ENCODE data around the gene ADCY9.

The ADCY9 gene

DNA sequence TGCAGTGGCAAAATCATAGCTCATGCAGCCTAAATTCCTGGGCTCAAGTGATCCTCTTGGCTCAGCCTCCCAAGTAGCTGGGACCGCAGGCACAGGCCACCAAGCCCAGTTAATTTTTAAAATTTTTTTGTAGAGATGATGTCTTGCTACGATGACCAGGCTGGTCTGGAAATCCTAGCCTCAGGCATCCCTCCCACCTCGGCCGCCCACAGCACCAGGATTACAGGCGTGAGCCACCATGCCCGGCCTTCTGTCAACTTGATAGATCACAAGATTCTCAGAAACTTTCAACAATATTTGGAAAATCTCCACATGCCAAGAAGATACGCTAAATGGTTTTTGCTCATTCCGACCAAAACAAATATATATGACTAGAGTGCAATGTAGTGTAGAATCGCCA lies 111.0 kb downstream of the ADCY9 start:
- Histone ChIP-seq H3K36me3 (ENCODE audit: low read depth) (no peaks in the 10 kb centered on the region), H3K4me1 (ENCODE audit: insufficient read depth, poor library complexity, severe bottlenecking) (no peaks in the 10 kb centered on the region), H3K4me3 (ENCODE audit: severe bottlenecking) (no peak overlapping the region), H3K9me3 (ENCODE audit: severe bottlenecking) (no peaks in the 10 kb centered on the region), H3K27me3 (ENCODE audit: insufficient read depth, poor library complexity, severe bottlenecking) (no peaks in the 10 kb centered on the region), H3K27ac (ENCODE audit: poor library complexity, severe bottlenecking) (no peak overlapping the region)
- ATAC-seq (ENCODE audit: low read depth) (no peak), DNase-seq (ENCODE audit: low spot score) (no peak)
- TF ChIP-seq, protein P1, sequence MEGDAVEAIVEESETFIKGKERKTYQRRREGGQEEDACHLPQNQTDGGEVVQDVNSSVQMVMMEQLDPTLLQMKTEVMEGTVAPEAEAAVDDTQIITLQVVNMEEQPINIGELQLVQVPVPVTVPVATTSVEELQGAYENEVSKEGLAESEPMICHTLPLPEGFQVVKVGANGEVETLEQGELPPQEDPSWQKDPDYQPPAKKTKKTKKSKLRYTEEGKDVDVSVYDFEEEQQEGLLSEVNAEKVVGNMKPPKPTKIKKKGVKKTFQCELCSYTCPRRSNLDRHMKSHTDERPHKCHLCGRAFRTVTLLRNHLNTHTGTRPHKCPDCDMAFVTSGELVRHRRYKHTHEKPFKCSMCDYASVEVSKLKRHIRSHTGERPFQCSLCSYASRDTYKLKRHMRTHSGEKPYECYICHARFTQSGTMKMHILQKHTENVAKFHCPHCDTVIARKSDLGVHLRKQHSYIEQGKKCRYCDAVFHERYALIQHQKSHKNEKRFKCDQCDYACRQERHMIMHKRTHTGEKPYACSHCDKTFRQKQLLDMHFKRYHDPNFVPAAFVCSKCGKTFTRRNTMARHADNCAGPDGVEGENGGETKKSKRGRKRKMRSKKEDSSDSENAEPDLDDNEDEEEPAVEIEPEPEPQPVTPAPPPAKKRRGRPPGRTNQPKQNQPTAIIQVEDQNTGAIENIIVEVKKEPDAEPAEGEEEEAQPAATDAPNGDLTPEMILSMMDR (IDR thresholded peaks at IDR 0.05; ENCODE audit: poor library complexity, severe bottlenecking), result no peak

DNA sequence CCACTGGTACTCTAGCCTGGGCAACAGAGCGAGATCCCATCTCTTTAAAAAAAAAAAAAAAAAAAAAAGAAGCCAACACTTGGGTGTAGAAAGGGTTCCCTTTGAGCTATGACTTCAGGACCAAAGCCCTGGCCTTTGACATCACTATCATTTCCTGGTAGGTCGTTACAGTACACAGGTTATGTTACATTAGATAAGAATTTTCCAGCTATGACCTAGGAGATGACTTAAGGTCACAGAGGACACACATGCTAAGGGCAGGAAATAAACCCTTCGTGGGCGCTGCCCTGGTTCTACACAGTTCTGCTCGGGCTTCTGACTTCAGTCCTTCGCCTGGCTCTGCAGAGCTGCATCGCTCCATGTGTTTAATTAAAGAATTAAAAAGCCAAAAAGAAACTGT lies 112.0 kb downstream of the ADCY9 start:
- TF ChIP-seq, protein P1 (IDR thresholded peaks at IDR 0.05; ENCODE audit: poor library complexity, severe bottlenecking), result no peak
- Histone ChIP-seq H3K9me3 (ENCODE audit: severe bottlenecking) (no peaks in the 10 kb centered on the region), H3K4me1 (ENCODE audit: insufficient read depth, poor library complexity, severe bottlenecking) (no peaks in the 10 kb centered on the region), H3K4me3 (ENCODE audit: severe bottlenecking) (no peak overlapping the region), H3K36me3 (ENCODE audit: low read depth) (no peaks in the 10 kb centered on the region), H3K27ac (ENCODE audit: poor library complexity, severe bottlenecking) (no peak overlapping the region), H3K27me3 (ENCODE audit: insufficient read depth, poor library complexity, severe bottlenecking) (no peaks in the 10 kb centered on the region)
- no peak for DNase-seq (ENCODE audit: low spot score)
- no peak for ATAC-seq (ENCODE audit: low read depth)

DNA sequence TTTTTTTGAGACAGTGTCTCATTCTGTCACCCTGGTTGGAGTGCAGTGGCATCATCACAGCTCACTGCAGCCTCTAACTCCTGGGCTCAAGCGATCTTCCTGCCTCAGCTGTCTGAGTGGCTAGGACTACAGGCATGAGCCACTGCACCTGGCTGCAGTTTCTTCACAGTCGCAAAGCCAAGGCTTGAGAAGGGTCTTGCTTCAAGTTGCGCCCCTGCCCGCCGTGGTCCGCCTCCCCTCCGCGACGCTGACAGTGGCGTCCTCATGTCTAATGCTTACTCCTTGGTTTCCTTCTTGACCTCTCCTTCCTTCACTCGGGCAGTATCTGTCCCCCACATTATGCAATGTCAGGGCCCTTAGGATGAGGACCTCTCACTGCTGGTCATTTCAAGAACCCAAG lies 112.7 kb downstream of the ADCY9 start:
- H3K9me3 ChIP-seq (ENCODE audit: severe bottlenecking), result no peaks in the 10 kb centered on the region
- no peaks in the 10 kb centered on the region for H3K4me1 ChIP-seq (ENCODE audit: insufficient read depth, poor library complexity, severe bottlenecking)
- no peak for DNase-seq (ENCODE audit: low spot score)
- no peak overlapping the region for H3K27ac ChIP-seq (ENCODE audit: poor library complexity, severe bottlenecking)
- no peaks in the 10 kb centered on the region for H3K27me3 ChIP-seq (ENCODE audit: insufficient read depth, poor library complexity, severe bottlenecking)
- H3K36me3 ChIP-seq (ENCODE audit: low read depth), result no peaks in the 10 kb centered on the region
- no peak for ATAC-seq (ENCODE audit: low read depth)
- TF ChIP-seq, protein P1 (IDR thresholded peaks at IDR 0.05; ENCODE audit: poor library complexity, severe bottlenecking), result no peak
- no peak overlapping the region for H3K4me3 ChIP-seq (ENCODE audit: severe bottlenecking)

DNA sequence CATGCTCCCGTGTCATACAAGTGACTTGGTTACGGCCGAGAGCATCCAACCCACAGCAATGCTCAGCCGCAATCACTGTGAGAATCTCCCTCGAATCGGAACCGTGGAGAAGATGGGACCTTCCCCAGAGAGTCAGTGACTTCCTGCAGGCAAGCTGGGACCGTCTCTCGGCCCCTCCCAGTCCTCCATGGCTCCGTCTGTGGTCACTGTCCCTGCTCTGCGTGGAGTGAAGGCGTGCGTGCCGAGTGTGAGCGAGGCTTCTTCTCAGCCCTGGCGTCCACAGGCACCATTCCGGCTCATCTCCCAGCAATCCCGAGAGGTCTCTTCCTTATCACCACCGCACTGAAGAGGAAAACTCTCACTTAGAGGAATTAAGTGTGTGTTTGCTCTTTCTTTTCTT lies 113.1 kb downstream of the ADCY9 start:
- no peaks in the 10 kb centered on the region for H3K4me1 ChIP-seq (ENCODE audit: insufficient read depth, poor library complexity, severe bottlenecking)
- H3K27ac ChIP-seq (ENCODE audit: poor library complexity, severe bottlenecking), result no peak overlapping the region
- no peaks in the 10 kb centered on the region for H3K27me3 ChIP-seq (ENCODE audit: insufficient read depth, poor library complexity, severe bottlenecking)
- H3K9me3 ChIP-seq (ENCODE audit: severe bottlenecking), result no peaks in the 10 kb centered on the region
- DNase-seq (ENCODE audit: low spot score) (no peak), ATAC-seq (ENCODE audit: low read depth) (no peak)
- TF ChIP-seq, protein P1 (IDR thresholded peaks at IDR 0.05; ENCODE audit: poor library complexity, severe bottlenecking), result no peak
- H3K36me3 ChIP-seq (ENCODE audit: low read depth), result no peaks in the 10 kb centered on the region
- H3K4me3 ChIP-seq (ENCODE audit: severe bottlenecking), result no peak overlapping the region

DNA sequence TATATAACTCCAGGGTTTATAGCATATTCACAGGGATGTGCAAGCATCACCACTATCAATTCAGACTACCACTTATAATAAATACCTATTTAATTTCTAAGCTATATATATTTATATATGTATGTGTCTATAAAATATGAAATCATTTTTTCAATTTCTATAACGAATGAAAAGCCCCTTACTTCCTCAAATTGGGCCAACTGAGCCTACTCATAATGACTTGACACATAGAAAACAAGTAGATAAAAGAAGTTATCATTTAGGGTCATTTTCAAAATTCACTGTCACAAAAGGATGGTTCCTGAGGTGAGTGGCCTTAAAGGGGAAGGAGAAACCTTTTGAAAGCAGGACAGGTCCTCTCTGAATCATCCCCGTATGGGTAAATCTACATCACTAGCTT lies 114.1 kb downstream of the ADCY9 start:
- H3K4me3 ChIP-seq (ENCODE audit: severe bottlenecking), result no peak overlapping the region
- H3K36me3 ChIP-seq (ENCODE audit: low read depth), result no peaks in the 10 kb centered on the region
- TF ChIP-seq, protein P1 (IDR thresholded peaks at IDR 0.05; ENCODE audit: poor library complexity, severe bottlenecking), result no peak
- ATAC-seq (ENCODE audit: low read depth) (no peak), DNase-seq (ENCODE audit: low spot score) (no peak)
- no peaks in the 10 kb centered on the region for H3K27me3 ChIP-seq (ENCODE audit: insufficient read depth, poor library complexity, severe bottlenecking)
- H3K4me1 ChIP-seq (ENCODE audit: insufficient read depth, poor library complexity, severe bottlenecking), result no peaks in the 10 kb centered on the region
- no peak overlapping the region for H3K27ac ChIP-seq (ENCODE audit: poor library complexity, severe bottlenecking)
- no peaks in the 10 kb centered on the region for H3K9me3 ChIP-seq (ENCODE audit: severe bottlenecking)
